GDM1 (cell line): ENCODE measurements around the gene PAM.
A peak's percentile ranks its signal among the peaks of the same experiment; 100 is the strongest.

ENCODE experiments used
- DNase-seq: peaks from one replicate; lab custom pipeline; 2025; lab: John Stamatoyannopoulos, UW

The PAM gene

DNA sequence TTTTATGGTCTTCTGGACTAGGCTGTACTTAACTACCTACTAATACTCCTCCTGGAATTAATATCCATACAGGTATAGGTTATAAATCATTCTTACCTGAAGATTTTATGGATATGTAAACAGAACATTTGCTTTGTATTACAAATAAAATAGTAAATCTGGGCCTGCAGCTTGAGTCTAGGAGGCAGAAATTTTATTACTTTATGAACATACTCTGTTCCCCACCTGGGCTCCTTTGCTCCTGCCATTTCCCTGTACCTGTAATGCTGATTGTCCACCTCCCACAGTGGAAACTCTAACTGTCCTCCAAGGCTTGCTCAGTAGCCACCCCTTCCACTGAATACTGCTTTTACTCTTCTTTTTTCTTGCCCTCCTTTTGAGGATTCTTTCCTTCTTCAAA is 108.0 kb downstream of the PAM start:
- no peak for DNase-seq

DNA sequence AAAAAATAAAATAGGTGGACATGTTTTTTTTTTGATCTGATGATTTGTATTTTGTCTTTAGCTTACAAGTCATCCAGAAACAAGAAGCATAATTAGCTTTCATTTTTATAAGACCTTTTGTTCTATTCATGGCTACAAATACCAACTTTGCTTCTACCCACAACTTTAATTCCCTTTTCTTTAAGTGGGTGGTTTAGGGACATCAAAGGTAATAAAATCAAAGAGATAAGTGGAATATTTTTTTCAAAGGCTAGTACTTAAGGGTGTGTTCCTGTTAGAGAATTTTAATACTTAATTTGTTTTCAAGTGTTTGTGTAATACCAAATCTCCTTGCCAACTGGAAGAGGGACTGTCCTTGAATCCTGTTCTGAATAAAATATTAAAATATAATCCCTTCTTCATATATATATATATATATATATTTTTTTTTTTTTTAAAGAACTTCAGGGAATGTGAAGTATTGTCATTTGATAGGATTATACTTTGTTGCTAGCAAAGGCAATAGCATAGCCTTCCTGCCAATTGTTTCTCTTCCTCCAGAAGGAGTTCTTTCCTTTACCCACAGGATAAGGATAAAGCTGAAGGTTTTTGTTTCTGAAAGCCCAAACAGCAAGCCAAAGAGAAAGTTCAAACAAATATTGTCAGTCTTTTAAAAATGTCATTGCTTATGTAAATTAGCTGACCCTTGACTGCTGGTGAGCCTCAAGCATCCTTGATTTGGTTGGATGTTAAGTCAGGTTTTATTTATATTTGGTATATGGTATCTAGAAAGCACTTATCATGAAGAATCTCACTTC is 108.9 kb downstream of the PAM start:
- no peak for DNase-seq

DNA sequence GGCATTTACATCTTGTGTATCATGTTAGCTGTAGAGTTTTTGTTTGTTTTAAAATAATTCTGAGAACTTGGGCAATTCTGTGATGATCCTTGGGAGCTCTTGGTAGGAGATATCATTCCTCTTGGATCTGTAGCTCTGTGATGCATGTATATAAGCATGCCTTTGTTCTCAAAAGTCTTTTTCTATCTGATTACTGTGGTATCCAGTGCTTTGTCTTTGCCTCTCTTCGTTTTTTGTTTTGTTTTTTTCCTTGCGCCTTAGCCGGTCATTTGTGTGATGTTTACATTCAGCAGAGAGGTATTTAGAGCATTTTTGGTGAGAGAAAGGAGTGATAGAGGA is 110.0 kb downstream of the PAM start:
- no peak for DNase-seq

DNA sequence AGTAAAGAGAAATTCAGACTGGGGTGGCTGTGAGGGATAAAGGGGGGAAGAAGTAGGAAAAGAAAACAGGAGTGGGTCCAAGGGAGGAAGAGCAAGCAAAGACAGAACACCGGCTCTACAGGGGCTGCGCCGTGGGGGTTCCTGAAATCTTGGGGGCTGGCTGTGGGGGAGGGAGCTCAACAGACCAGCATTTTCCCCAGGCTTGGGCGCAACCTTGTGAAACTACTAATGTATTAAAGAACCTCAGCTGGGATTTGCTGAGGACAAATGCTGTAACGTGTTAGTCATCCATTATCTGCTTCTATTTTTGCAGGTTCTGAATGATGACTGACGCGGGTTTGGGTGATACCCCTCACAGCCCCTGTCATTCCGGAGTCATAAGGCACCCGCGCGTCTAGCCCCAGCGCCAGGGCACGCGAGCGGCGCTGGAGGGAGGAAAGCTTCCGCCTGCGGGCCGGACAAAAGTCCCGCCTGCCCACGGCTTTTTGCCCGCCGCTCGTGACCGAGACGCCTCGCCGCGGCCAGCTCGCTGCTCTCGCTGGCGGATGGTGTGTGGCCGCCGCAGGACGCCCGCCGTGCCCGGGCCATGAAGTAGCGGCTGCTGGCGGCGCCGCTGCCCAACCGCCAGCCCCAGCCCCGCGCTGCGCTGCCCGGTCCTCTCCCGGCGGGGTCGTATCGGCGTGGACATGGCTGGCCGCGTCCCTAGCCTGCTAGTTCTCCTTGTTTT is 110.6 kb downstream of the PAM start:
- peak; percentile 58 for DNase-seq

DNA sequence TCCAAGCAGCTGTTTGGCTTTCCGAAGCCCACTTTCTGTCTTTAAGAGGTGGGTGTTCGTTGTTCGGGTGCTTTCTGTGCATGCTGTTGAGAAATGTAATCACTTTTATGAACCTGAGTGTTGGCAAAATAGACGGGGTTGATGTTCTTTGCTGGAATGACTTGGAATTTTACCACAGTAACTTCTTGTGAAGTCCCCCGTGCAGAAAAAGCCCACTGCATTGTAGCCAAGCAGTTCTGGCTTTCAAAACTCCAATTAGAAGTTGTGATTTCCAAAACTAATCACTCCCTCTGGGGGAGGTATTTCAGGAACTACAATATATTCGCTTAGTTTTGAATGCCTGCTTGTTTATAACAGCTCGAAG is 111.1 kb downstream of the PAM start:
- DNase-seq = no peak

DNA sequence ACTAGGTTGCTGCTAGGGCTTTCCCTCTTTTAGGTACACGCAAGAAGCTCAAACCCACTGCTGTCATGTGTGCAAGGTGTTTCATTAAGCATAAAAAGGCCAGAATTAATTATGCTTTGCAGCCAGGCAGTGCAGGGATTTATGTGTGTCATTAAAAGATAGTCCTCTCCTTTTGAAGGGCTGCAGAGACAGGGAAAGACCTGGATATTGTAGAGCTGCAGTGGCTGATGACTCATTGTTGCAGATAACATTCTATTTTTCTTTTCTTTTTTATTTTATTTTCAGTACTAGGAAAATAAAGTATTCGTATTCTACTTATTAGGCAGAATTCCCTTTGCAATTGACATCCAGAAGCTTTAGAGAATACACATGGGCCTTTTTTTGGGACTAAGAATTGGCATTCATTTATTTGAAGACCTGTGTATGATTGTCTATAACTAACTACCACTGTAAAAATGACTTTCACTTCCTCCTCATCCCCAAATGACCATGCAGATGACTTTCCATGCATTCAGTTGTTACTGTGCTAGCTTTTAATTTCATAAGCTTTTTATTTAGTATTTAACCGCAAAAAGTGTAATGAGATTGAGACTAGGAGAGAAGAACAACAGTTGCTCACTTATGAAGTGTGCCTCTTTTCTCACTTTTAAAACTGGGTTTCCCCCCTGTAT is 113.0 kb downstream of the PAM start:
- DNase-seq = no peak

DNA sequence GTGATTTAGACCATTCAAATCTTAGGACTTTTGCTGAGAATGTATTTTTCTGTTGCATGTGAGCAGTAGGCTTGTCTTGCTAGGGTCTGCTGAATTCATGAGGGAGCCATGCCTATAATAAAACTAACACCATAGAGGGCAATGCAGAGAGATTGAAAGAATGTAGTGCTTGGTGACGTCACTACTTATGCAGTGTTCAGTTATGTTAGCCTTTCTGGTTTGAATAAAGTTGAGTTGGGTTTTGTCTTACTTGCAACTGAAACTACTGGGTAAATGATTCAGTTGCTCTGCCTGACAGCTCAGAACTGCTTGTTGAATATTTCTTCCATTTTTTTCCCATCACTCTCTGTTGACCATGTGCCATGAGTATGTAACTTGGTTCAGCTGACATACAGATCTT is 114.1 kb downstream of the PAM start:
- no peak for DNase-seq

DNA sequence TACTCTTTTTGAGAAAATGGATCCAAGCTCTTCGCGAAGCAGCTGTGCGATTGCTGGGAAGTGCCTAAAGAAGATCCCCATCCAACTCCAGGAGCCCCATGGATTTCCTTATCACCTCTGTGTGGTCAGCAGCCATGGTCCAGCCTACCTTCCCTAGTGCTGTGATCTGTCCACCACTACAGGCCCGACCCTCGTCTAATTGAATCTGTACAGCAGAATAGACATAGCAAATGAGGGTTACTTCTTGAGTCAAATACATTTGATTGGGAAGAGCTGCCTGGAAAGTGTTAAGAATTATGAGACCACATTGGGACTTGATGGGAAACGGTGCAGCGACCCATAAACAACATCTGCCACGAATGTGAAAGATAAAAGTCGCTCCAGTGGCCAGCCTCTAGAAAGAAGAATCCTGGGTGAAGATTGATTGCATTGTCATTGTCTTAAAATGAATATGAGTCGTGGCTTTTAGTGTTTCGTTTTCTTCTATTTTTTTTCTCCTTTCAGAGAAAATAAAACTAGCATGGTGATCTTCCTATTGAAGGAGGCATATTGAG is 118.4 kb downstream of the PAM start:
- no peak for DNase-seq

DNA sequence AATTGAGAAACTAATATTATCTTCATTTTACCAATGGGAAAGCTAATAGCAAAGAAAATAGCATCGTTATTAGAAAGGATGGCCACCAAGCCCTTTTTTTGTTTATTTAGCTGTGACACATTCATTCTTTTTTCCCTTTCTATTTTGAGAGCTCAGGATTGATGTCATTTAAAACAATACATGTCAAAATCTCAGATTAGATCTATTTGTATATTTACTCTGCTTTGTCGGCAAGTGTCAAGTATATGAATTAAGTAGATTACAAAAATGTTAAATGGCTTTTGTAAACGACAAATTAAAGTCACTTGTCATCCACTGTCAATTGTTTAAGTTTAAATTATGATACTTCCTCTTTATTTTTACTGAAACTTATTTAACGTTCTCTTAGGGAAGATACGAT is 118.9 kb downstream of the PAM start:
- DNase-seq = no peak

DNA sequence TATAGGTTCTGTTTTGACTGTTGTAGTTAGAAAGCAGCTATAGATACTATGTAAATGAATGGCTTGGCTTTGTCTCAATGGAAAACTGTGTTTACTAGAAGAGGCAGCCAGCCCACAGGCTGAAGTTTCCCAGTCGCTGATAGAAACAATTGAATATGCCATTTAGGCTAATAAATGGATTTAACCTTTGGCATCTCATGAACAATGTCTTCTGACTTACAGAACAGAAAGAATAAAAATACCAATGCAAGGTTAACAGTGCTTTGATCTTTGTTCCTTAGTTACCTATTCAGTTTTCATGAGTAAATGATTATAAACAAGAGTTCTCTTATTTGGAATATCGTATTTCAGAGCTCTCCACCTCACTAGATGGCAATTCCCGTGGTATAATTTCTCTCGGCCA is 120.6 kb downstream of the PAM start:
- DNase-seq = no peak

DNA sequence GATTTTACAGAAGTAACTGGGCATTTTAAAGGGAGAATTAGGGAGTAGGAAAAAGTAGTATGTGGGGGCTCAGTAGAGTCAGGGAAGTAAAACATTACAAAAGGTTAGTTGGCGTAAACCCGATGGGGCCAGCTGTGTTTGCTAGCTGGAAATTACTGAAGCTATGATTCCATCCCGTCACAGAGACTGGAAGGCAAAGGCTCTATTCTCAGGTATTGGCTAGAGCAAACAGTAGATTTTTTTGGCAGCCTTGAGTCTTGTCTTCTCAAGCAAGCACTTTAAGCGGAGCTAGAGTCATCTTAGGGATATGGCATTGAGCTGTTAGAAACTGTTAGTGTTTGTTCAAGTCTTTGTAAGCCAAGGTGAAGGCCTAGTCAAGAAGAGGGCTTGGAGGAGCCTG is 121.5 kb downstream of the PAM start:
- DNase-seq = no peak

DNA sequence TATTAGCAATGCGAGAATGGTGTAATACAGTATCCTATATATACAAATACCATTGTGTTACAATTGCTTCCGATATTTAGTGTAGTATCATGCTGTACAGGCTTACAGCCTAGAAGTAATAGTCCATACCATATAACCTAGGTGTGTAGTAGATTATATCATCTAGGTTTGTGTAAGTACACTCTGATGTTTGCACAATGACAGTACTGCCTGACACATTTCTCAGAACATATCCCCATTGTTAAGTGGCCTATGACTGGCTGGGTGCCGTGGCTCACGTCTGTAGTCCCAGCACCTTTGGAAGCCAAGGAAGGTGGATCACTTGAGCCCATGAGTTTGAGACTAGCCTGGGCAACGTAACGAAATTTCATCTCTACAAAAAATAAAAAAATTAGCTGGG is 124.6 kb downstream of the PAM start:
- no peak for DNase-seq

DNA sequence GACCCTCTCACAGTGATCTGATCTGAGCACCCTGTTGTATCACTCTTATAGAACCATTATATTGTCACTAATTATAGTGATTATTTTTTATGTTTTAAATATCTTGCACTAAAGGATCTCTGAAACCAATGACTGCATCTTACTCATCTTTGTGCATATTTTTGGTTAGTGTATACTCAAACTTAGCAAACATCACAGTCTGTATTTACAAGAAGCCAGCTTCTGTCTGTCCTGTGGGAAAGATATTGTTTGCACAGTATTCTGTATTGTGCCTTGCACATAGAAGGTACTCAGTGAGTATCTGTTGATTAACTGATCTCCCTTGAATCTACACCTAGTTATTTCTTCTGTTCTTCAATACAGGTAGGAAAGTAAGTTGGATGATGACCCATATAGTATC is 131.5 kb downstream of the PAM start:
- no peak for DNase-seq

DNA sequence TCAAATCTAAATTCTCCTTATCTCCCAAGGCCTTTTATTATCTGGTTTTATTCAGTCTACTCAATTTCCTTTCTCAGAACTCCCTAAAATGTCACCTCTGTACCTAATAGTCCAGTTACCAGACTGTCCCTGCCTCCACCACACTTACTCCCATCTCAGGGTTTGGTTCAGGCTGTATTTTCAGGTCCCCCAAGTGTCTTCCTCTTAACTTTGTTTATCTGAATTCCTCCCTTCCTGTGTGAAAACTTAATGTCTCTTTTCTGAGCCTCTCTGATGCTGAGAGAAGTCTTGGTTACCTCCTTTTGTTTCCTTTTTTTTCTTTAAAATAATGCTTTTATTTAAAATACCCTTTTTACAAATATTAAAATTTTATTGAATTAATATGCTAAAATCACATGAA is 133.4 kb downstream of the PAM start:
- no peak for DNase-seq

DNA sequence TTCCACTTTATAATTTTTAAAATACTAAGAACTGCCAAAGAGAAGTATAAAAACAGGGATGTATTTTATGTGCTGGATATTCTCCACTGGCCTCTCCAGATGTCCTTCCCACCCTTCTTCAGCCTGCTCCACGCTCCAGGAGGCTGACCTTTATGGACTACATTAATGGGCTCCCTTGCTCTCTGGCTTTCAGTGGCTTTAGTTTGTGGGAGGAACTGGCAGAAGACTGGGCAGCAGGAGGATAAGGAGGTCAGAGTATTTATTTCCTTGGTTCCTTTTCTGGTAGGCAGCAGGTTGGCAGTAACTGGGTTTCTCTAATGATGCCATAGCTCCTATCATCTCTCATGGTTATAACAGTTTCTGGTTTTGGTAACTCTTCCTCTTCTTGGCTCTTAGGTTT is 133.9 kb downstream of the PAM start:
- DNase-seq = no peak

DNA sequence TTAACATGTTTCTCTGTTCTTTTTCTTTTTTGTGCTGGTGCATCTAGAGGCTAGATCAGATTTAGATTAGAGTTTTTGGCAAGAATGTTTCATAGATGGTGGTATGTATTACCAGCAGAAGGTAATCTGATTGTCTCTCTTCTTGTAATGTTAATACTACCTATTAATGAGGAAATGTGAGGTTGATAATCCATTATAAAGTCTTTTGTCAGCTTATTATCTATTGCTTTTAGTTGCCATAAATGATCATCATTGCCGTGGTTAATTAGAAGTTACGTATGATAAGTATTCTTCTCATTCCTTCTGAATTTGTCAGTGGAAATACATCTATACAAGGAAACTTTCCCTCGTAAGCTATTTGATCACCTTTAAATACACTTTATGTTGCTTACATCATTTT is 135.0 kb downstream of the PAM start:
- DNase-seq = no peak

DNA sequence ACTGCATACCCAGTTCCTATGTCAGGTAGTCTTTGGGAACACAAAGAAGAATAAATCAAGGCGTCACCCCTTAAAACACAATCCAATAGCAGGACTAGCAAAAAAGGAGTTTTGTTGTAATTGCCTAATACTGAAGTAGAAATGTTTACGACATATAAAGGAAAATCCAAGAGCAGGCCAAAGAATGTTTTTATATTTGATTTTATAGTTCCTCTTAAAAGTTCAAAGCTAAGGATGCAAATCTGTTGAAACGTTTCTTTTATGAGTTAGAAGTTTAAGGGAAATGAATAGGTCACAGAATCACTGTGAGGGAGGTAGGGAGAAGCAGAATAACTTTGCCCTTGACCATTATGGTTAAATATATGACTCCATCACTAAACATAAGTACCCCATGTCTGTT is 136.1 kb downstream of the PAM start:
- DNase-seq = no peak

DNA sequence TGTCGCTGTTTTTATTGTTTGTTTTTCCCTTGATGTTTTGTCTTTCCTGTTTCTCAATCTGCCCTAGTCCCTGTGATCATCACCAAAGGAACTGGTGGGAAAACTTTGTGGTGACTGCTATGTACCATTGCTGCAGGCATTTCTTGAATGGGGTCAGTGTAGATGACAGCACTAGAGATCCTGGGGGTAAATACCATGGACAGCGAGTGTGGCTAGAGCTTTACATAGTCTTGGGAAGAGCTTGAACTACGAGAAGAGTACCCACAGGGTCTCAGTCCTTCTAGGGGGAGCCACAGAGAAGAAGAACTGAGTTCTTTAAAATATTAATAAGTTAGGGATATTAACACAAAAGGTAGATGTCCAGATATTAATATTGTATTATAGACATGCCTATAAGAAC is 138.8 kb downstream of the PAM start:
- no peak for DNase-seq

DNA sequence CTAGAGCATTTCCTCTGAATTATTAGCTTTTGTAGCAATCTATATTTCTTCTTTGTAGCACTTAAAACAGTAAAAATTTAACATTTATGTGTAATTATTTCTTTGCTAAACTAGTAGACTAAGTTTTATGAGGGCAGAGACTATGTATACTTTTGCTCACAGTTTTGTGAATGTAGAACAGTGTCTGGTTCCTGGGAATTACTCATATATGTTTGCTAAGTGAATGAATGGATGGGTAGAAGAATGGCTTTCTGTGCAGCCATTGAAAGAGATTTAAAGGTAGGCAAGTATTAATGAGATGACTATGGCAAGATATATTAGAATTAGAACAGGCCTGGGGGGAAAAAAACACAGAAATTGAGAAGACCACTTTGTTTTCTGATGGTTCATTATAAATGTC is 140.1 kb downstream of the PAM start:
- no peak for DNase-seq

DNA sequence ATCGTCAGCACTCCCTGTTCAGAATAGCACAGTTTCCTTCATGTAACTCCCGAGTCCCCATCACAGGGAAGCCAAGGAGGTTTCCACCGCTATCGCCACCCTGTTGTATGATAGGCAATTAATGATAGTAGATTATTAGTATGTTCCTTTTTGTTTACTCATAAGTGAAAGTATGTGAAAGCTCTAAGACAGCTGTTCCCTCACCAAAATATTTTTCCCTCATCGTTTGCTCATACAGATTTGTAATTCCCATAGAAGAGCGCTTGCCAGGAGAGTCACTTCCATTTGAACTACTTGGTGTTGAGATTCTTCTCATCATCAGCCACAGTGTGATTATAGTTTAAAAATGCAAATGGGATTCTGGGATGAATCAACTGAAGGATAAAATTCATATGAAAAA is 140.9 kb downstream of the PAM start:
- DNase-seq = no peak

DNA sequence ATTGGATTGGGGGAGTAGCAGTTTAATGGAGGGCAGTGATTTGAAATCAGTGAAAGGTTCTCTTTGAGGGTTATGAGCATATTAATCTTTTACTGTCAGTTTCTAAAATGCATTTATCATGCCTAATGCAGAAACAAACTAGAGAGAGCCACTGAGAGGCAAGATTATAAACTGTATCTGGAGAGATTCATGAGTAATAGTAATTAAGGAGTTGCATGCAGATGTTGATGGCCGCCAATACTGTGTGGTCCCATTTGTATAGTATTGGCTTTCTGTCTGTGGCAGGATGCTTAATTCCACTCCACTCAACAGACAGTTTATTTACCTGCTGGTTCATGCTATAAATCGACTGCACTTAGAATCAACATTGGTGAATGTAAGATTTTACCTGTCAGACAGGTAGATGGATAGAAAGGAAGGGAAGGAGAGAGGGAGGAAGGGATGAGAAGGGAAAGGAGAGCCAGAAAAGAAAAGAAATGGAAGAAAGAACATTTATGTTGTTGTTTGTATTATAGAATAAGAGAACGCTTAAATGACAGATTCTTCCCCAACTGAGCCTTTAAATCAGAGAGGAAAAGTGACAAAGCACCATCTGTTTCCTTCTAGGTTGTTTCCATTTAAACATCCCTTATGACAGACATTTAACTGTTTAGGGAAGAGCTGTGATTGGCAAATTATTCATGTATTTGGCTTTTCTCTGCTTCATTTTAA is 146.5 kb downstream of the PAM start:
- DNase-seq = no peak

DNA sequence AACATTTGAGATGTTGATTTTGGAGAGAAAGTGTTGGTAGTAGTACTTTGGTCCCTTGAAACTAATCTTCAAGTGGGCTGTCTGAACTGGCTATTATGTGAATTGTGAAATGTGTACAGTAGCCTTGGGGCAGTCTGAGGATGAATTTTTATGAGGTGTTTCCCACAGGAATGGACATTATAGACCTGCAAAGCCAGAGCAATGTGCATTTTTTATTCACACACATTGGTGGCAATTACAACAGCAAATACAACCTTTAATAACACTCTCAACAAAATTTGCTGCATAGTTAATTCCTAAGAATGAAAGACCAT is 147.0 kb downstream of the PAM start:
- DNase-seq = no peak

DNA sequence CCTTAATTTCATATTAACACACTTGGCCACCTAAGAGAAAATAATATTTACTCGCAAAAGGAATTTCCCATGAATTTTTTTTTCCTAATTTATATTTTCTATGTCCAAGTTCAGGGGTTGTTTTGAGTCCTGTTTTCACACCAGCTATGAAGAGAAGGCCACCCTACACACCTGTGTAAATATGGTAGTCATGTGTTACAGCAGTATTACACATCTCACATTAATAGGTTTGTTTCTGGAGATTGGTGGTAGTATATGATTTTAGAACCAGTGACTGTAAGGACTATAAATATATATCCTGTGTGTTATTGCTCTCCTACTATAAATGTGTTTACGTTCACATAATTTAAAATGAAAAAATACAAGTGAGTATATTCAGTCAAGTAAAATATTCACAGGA is 147.5 kb downstream of the PAM start:
- DNase-seq = no peak
